Astrocyte of the cerebellum (primary cell): Measurements from ENCODE around the gene ABCD2.

Source experiments
- DNase-seq: peaks from one replicate; pipeline ENCODE4 v3.0.0-alpha.2; 2011; ENCODE audit warnings: low read depth
- H3K4me3 ChIP-seq: 2 replicates; pipeline ENCODE4 v1.5.1; 2011; ENCODE audit warnings: mild to moderate bottlenecking, low read depth, low read length, moderate library complexity
- in situ Hi-C: cut with HindIII; loops from 2 replicates; pipeline ENCODE4 v1.10.0; 2017; ENCODE audit warnings: low sequenced_read_pairs
- TF ChIP-seq, protein P1 (sequence below): IDR thresholded peaks from 2 replicates; pipeline ENCODE4 v1.5.1; 2012; ENCODE audit warnings: low read length, low read depth, moderate library complexity, mild to moderate bottlenecking; ENCODE audit errors: missing control alignments

Gene ABCD2

GRCh38 chr12:39622306-39622705 is 2.7 kb upstream of the ABCD2 start:
- TF ChIP-seq, protein P1, sequence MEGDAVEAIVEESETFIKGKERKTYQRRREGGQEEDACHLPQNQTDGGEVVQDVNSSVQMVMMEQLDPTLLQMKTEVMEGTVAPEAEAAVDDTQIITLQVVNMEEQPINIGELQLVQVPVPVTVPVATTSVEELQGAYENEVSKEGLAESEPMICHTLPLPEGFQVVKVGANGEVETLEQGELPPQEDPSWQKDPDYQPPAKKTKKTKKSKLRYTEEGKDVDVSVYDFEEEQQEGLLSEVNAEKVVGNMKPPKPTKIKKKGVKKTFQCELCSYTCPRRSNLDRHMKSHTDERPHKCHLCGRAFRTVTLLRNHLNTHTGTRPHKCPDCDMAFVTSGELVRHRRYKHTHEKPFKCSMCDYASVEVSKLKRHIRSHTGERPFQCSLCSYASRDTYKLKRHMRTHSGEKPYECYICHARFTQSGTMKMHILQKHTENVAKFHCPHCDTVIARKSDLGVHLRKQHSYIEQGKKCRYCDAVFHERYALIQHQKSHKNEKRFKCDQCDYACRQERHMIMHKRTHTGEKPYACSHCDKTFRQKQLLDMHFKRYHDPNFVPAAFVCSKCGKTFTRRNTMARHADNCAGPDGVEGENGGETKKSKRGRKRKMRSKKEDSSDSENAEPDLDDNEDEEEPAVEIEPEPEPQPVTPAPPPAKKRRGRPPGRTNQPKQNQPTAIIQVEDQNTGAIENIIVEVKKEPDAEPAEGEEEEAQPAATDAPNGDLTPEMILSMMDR: no peak
- no peak for DNase-seq

DNA sequence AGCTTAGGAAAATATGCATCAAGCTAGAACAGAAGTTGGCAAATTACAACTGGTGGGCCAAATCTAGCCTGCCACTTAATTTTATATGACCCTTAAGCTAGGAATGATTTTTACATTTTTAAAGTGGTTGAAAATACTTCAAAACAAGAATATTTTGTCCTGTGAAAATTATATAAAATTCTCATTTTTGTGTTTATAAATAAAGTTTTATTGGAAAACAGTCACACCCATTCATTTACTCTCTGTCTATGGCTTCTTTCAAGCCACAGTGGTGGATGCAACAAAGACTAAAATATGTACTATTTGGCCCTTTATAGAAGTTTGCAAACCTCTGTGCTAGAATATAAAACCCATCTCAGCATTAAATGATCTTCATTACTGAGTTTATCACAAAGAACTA is 2.1 kb upstream of the ABCD2 start:
- TF ChIP-seq, protein P1: no peak
- in situ Hi-C loops: no loop called here

More at GRCh38 chr12:39622306-39622705, 2.7 kb upstream of the ABCD2 start:
- H3K4me3 ChIP-seq: no peak overlapping the region
- in situ Hi-C loops: no loop called here

DNA sequence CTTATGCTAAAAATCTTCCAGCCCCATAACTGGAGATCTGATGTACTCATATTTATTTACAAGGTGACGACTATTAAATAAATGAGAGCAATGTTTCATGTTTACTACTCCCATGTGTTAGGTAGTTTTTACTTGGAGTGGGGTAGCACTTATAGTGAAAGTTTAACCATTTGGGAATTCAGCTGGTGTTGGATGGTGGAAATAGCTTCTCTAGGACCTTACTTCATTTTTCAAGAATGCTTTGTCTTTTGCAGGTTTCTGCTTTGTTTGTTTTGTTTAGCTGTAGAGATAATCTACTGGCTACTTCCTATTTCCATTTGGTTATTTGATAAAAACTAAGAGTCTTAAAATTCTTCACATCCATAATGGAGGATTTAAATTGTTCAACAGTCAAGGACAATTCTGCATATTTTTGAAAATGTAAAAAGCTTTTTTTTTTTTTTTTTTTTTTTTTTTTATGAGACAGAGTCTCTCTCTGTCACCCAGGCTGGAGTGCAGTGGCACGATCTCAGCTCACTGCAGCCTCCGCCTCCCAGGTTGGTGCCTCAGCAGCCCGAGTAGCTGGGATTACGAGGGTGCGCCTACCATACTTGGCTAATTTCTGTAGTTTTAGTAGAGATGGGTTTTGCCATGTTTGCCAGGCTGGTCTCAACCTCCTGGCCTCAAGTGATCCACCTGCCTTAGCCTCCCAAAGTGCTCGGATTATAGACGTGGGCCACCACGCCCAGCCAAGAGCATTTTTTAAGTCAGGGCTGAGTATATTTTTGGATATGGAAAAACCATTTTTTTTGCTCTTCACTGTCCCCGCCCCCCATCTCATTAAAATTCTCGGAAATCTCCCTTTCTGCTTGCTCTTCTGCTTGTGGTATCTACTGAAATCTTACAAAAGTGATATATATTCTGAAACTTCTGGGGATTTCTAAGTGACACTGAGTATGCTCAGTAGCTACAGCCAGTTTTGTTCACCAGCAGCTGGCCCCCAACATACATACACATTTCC is 1.4 kb upstream of the ABCD2 start:
- TF ChIP-seq, protein P1: no peak
- H3K4me3 ChIP-seq: peak overlapping the region; percentile 44
- no peak for DNase-seq
- in situ Hi-C loops: no loop called here

More for the DNA sequence above, 2.1 kb upstream of the ABCD2 start:
- H3K4me3 ChIP-seq: no peak overlapping the region
- DNase-seq: no peak

- in situ Hi-C loops: no loop called here
- H3K4me3 ChIP-seq: peak overlapping the region; percentile 44
- no peak for DNase-seq
These were observed 315 bp downstream of the ABCD2 start for GRCh38 chr12:39619316-39619659.

GRCh38 chr12:39618701-39619100 is 902 bp downstream of the ABCD2 start:
- in situ Hi-C loops: no loop called here
- TF ChIP-seq, protein P1: no peak
- DNase-seq: no peak
- peak overlapping the region; percentile 44 for H3K4me3 ChIP-seq

More at GRCh38 chr12:39619316-39619659, 315 bp downstream of the ABCD2 start:
- TF ChIP-seq, protein P1: no peak

DNA sequence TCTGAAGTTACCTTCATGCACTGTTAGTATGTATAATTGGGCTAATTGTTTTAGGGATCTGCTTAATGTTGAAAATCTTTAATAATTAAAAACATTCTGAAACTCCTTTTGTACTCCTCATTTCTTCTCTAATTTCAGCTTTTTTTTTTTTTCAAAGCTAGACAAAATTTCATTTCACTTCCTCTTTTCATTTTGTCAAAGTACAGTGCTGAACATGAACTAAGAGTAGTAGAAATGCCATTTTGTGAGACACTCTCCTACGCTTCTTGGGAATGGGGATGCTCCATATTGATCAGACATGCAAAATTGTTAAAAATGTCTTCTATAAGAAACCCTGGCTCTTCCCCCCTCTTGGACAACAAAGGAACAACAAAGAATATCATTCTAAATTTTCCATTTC is 1.7 kb downstream of the ABCD2 start:
- no peak for DNase-seq
- in situ Hi-C loops: no loop called here
- TF ChIP-seq, protein P1: no peak
- H3K4me3 ChIP-seq: no peak overlapping the region
